ENCODE data around the gene FNDC8. TPM values are rescaled to one million over a fixed set of nuclear protein-coding genes. Genes with fewer than 3 reads are reported as not detected.

The FNDC8 gene
- total and polyA plus RNA-seq, 2 donors (not counting 1 experiment from before 2014, with no cell fraction given): not detected

- DNase-seq (peak; percentile 28), ATAC-seq (ENCODE audit: low read depth) (peak; percentile 31)
- no peak overlapping the region for H3K4me3 Mint-ChIP-seq
- H3K79me2 ChIP-seq (ENCODE audit: control insufficient read depth, insufficient read depth, low read length): no peaks in the 10 kb centered on the region
- H3K4me1 Mint-ChIP-seq: no peaks in the 10 kb centered on the region
- H3K27ac ChIP-seq (ENCODE audit: low read length in 2 of 2): no peak overlapping the region
- H3K36me3 ChIP-seq (replicated peaks in 1 of 2; ENCODE audit: control extremely low read depth in 1 of 2, control insufficient read depth in 1 of 2, extremely low read depth in 1 of 2, insufficient read depth in 2 of 2, low read length in 1 of 2): no peaks in the 10 kb centered on the region
- no peaks in the 10 kb centered on the region for H4K20me1 ChIP-seq (ENCODE audit: control insufficient read depth, insufficient read depth, low read length, poor library complexity, severe bottlenecking)
- no peaks in the 10 kb centered on the region for H3K9me3 Mint-ChIP-seq (ENCODE audit: insufficient read depth)
- peaks cover 28% of the 10 kb centered on the region for H3K27me3 Mint-ChIP-seq
- CTCF ChIA-PET: interaction anchor here (0.7 to 2.7 kb wide), 12 partner anchors 52 to 577 kb away, joined by 3 to 16 read pairs (median 4); partner anchors contain the start of genes RAD51D and SLFN12L
- peaks cover 0 to 9% (median 0%) of the 10 kb centered on the region in 4 experiments for H3K27me3 ChIP-seq (replicated peaks in 1 of 4; ENCODE audit: control extremely low read depth in 1 of 4, control insufficient read depth in 3 of 4, insufficient read depth in 4 of 4, low read length in 3 of 4)
- POLR2A ChIA-PET: interaction anchor here (0.5 kb wide), 1 partner anchor 27 kb away, joined by 4 read pairs; no protein-coding TSS in a partner anchor
- H3K9me3 ChIP-seq (ENCODE audit: control extremely low read depth in 1 of 3, control insufficient read depth in 2 of 3, insufficient read depth in 1 of 3, low read length in 2 of 3): no peaks in the 10 kb centered on the region
- intact Hi-C loops (cut with micrococcal nuclease): loop anchor here (1.0 to 2.0 kb wide), 3 partner anchors 142 to 368 kb away; no protein-coding TSS in a partner anchor
- no peak overlapping the region for H3K4me3 ChIP-seq (ENCODE audit: control extremely low read depth in 1 of 5, extremely low read depth in 1 of 5, insufficient read depth in 1 of 5, low read depth in 2 of 5, low read length in 4 of 5)
- H3K27ac Mint-ChIP-seq: no peak overlapping the region
- no peak overlapping the region for H2AFZ ChIP-seq (ENCODE audit: insufficient read depth, low read depth, low read length, poor library complexity, severe bottlenecking)
- H3K4me2 ChIP-seq (replicated peaks; ENCODE audit: low read depth, low read length, poor library complexity, severe bottlenecking): no peak overlapping the region
- TF ChIP-seq CTCF (IDR thresholded peaks at IDR 0.05): peak; percentile 63
- no peak for TF ChIP-seq EZH2 (IDR thresholded peaks at IDR 0.05; ENCODE audit: borderline replicate concordance, insufficient read depth, low read depth, low read length, poor library complexity, severe bottlenecking)
- no peak overlapping the region for H3K9ac ChIP-seq (ENCODE audit: low read length)
- WGBS (ENCODE audit: insufficient coverage): 86% methylated on average over 12 of the region's 18 CpGs
- H3K4me1 ChIP-seq (ENCODE audit: control insufficient read depth in 2 of 2, insufficient read depth in 2 of 2, low read length in 2 of 2): no peaks in the 10 kb centered on the region
Observed at GRCh38 chr17:35170968-35171771, 49.8 kb downstream of the FNDC8 start.

GRCh38 chr17:35171834-35172233 lies 50.4 kb downstream of the FNDC8 start:
- WGBS (ENCODE audit: insufficient coverage): no CpG with 5 or more reads among the region's 2 CpGs
- H3K4me1 ChIP-seq (ENCODE audit: control insufficient read depth in 2 of 2, insufficient read depth in 2 of 2, low read length in 2 of 2): no peaks in the 10 kb centered on the region
- H4K20me1 ChIP-seq (ENCODE audit: control insufficient read depth, insufficient read depth, low read length, poor library complexity, severe bottlenecking): no peaks in the 10 kb centered on the region
- Mint-ChIP-seq H3K27me3 (peaks cover 24% of the 10 kb centered on the region), H3K9me3 (ENCODE audit: insufficient read depth) (no peaks in the 10 kb centered on the region), H3K4me3 (no peak overlapping the region), H3K4me1 (no peaks in the 10 kb centered on the region), H3K27ac (no peak overlapping the region)
- peak; percentile 30 for TF ChIP-seq CTCF (IDR thresholded peaks at IDR 0.05)
- TF ChIP-seq EZH2 (IDR thresholded peaks at IDR 0.05; ENCODE audit: borderline replicate concordance, insufficient read depth, low read depth, low read length, poor library complexity, severe bottlenecking): no peak
- no peaks in the 10 kb centered on the region for H3K36me3 ChIP-seq (replicated peaks in 1 of 2; ENCODE audit: control extremely low read depth in 1 of 2, control insufficient read depth in 1 of 2, extremely low read depth in 1 of 2, insufficient read depth in 2 of 2, low read length in 1 of 2)
- H3K79me2 ChIP-seq (ENCODE audit: control insufficient read depth, insufficient read depth, low read length): no peaks in the 10 kb centered on the region
- ChIA-PET CTCF (interaction anchor here (1.0 to 1.8 kb wide), 7 partner anchors 143 to 576 kb away, joined by 3 to 11 read pairs (median 4); no protein-coding TSS in a partner anchor), POLR2A (no interaction called here)
- H3K27me3 ChIP-seq (replicated peaks in 1 of 4; ENCODE audit: control extremely low read depth in 1 of 4, control insufficient read depth in 3 of 4, insufficient read depth in 4 of 4, low read length in 3 of 4): peaks cover 0 to 9% (median 0%) of the 10 kb centered on the region in 4 experiments
- ATAC-seq (ENCODE audit: low read depth) (no peak), DNase-seq (no peak)
- intact Hi-C loops (cut with micrococcal nuclease): loop anchor here (1.0 to 2.0 kb wide), 3 partner anchors 141 to 367 kb away; no protein-coding TSS in a partner anchor
- no peak overlapping the region for H2AFZ ChIP-seq (ENCODE audit: insufficient read depth, low read depth, low read length, poor library complexity, severe bottlenecking)
- H3K4me3 ChIP-seq (ENCODE audit: control extremely low read depth in 1 of 5, extremely low read depth in 1 of 5, insufficient read depth in 1 of 5, low read depth in 2 of 5, low read length in 4 of 5): no peak overlapping the region
- H3K4me2 ChIP-seq (replicated peaks; ENCODE audit: low read depth, low read length, poor library complexity, severe bottlenecking): no peak overlapping the region
- no peaks in the 10 kb centered on the region for H3K9me3 ChIP-seq (ENCODE audit: control extremely low read depth in 1 of 3, control insufficient read depth in 2 of 3, insufficient read depth in 1 of 3, low read length in 2 of 3)
- no peak overlapping the region for H3K27ac ChIP-seq (ENCODE audit: low read length in 2 of 2)
- no peak overlapping the region for H3K9ac ChIP-seq (ENCODE audit: low read length)
